Pancreas (tissue), 10 donors: Measurements from ENCODE around the gene DYNLRB2. TPM values are rescaled to one million over a fixed set of nuclear protein-coding genes. Genes with fewer than 3 reads are reported as not detected.

Experiments used
- ATAC-seq, 4 donors: fragments of 200-7000 bp; cut with Tn5 transposase; one replicate each; pipeline versions ENCODE4 v1.8.0 to v1.9.1; 2020; ENCODE audit warnings: mild to moderate bottlenecking in 4 of 4, moderate library complexity in 4 of 4
- DNase-seq, 6 donors: peaks; one replicate each; pipeline ENCODE4 v3.0.0-alpha.2; 2020
- FAIRE-seq: peaks from 2 replicates; lab custom pipeline; 2012; peaks lifted over from hg19 to GRCh38; lab: Jason Lieb, UNC
- H3K27ac ChIP-seq, 4 donors: fragments of 200-600 bp; sonication (generic); 1 replicate in 3 of 4; 2 replicates in 1 of 4; pipeline versions ENCODE4 v1.5.0 to v1.8.0; 2020
- H3K27me3 ChIP-seq, 4 donors: fragments of 200-600 bp; one replicate each; pipeline ENCODE4 v1.8.0; 2021
- H3K36me3 ChIP-seq, 3 donors: fragments of 200-600 bp; sonication (generic) in 1 of 3; one replicate each; pipeline versions ENCODE4 v1.5.0 to v1.8.0; 2020 to 2021
- H3K4me1 ChIP-seq, 3 donors: fragments of 200-600 bp; one replicate each; pipeline ENCODE4 v1.8.0; 2021
- H3K4me3 ChIP-seq, 4 donors: fragments of 200-600 bp; sonication (generic) in 2 of 4; one replicate each; pipeline versions ENCODE4 v1.5.0 to v1.8.0; 2020 to 2021
- H3K9me3 ChIP-seq, 4 donors: fragments of 200-600 bp; one replicate each; pipeline ENCODE4 v1.8.0; 2021
- CTCF ChIP-seq, 4 donors: fragments of 200-600 bp; sonication (generic) in 3 of 4; IDR thresholded peaks; one replicate each; pipeline versions ENCODE4 v1.5.0 to v1.8.0; 2021; ENCODE audit warnings: antibody characterized with exemption in 4 of 4
- WGBS, 2 donors: extraction: QIAGEN DNeasy Blood & Tissue Kit; methylation state at CpG; one replicate each; pipeline ENCODE4 v1.1.7; 2013; 5-methylcytosine and 5-hydroxymethylcytosine counted together
- intact Hi-C, 3 donors: fragments of 100-400 bp; cut with DNase I; formaldehyde crosslinking; loops; one replicate each; pipeline versions ENCODE4 v1.11.1 to v1.14.2; 2022
- polyA plus RNA-seq, 2 donors: library from polyadenylated mRNA; stranded (reverse); fragments of 200-250 nt; gene quantifications; one replicate each; pipeline ENCODE4 v1.2.3, GENCODE V29; 2013
- total RNA-seq, 6 donors: library from RNA; stranded (reverse); fragmentation: NEBNext Ultra II Directional in 4 of 6; extraction: Animal tissue kit (Norgen Biotek cat#: 25700) in 4 of 6; gene quantifications; one replicate each; pipeline versions ENCODE4 v1.2.1 to v1.2.4, GENCODE V29; 2021 to 2023
- donor health status: healthy with polysubstance abuse.
- donor health status: DM: no; HTN: no; CAD: no; lungs with moderate emphysema.
- donor health status: DM: no; HTN: no; CAD: no.
- donor health status: control.
- donor health status: control.
- donor health status: Bipolar disorder and iron deficiency.
- donor health status: DM: yes; HTN: yes; CAD: no.
- donor health status: DM: no; HTN: no; CAD: no.
- donor health status: DM: no; HTN: no; CAD: no.
- donor health status: DM: yes; HTN: yes; CAD: no.

Gene DYNLRB2
- total and polyA plus RNA-seq, 8 donors = 0.35 to 5.5 (median 1.0) TPM; not detected in 2

GRCh38 chr16:80586476-80586875, 45.7 kb downstream of the DYNLRB2 start:
- no peak overlapping the region for H3K4me3 ChIP-seq
- no peaks in the 10 kb centered on the region for H3K27me3 ChIP-seq
- no peak overlapping the region for H3K27ac ChIP-seq
- TF ChIP-seq CTCF (IDR thresholded peaks at IDR 0.05) = no peak
- intact Hi-C loops = no loop called here
- no peaks in the 10 kb centered on the region for H3K4me1 ChIP-seq
- FAIRE-seq = no peak
- no peaks in the 10 kb centered on the region for H3K9me3 ChIP-seq
- no peak for DNase-seq
- no peak for ATAC-seq
- no peaks in the 10 kb centered on the region for H3K36me3 ChIP-seq

- no peak overlapping the region for H3K4me3 ChIP-seq
- H3K9me3 ChIP-seq = no peaks in the 10 kb centered on the region
- intact Hi-C loops = no loop called here
- 72 to 78% methylated on average over 4 of the region's 4 CpGs for WGBS, 2 donors
- H3K27me3 ChIP-seq = no peaks in the 10 kb centered on the region
- FAIRE-seq (no peak), ATAC-seq (no peak), DNase-seq (no peak)
- no peak for TF ChIP-seq CTCF (IDR thresholded peaks at IDR 0.05)
- no peaks in the 10 kb centered on the region for H3K36me3 ChIP-seq
- H3K27ac ChIP-seq = no peak overlapping the region
- H3K4me1 ChIP-seq = no peaks in the 10 kb centered on the region
Measured at GRCh38 chr16:80587071-80587470, 46.3 kb downstream of the DYNLRB2 start.

- FAIRE-seq = no peak
- no peak for ATAC-seq
- no peak for DNase-seq
Measured at GRCh38 chr16:80591071-80591915, 50.5 kb downstream of the DYNLRB2 start.

GRCh38 chr16:80592273-80592672, 51.5 kb downstream of the DYNLRB2 start:
- no peaks in the 10 kb centered on the region for H3K4me1 ChIP-seq
- FAIRE-seq = no peak
- intact Hi-C loops = no loop called here
- WGBS, 2 donors = 72 to 78% methylated on average over 2 of the region's 2 CpGs
- no peaks in the 10 kb centered on the region for H3K9me3 ChIP-seq
- DNase-seq = no peak
- TF ChIP-seq CTCF (IDR thresholded peaks at IDR 0.05) = no peak
- H3K4me3 ChIP-seq = no peak overlapping the region
- no peaks in the 10 kb centered on the region for H3K36me3 ChIP-seq
- no peak overlapping the region for H3K27ac ChIP-seq
- no peak for ATAC-seq
- H3K27me3 ChIP-seq = no peaks in the 10 kb centered on the region

More at GRCh38 chr16:80591071-80591915, 50.5 kb downstream of the DYNLRB2 start:
- Histone ChIP-seq H3K27me3 (no peaks in the 10 kb centered on the region), H3K9me3 (no peaks in the 10 kb centered on the region), H3K36me3 (no peaks in the 10 kb centered on the region), H3K4me3 (no peak overlapping the region), H3K27ac (no peak overlapping the region), H3K4me1 (no peaks in the 10 kb centered on the region)
- WGBS, 2 donors = 81 to 91% methylated on average over 7 of the region's 7 CpGs
- intact Hi-C loops = no loop called here
- no peak for TF ChIP-seq CTCF (IDR thresholded peaks at IDR 0.05)

GRCh38 chr16:80594756-80595155, 54.0 kb downstream of the DYNLRB2 start:
- Histone ChIP-seq H3K27ac (no peak overlapping the region), H3K9me3 (no peaks in the 10 kb centered on the region), H3K4me3 (no peak overlapping the region), H3K4me1 (no peaks in the 10 kb centered on the region), H3K36me3 (no peaks in the 10 kb centered on the region), H3K27me3 (no peaks in the 10 kb centered on the region)
- TF ChIP-seq CTCF (IDR thresholded peaks at IDR 0.05) = no peak
- intact Hi-C loops = no loop called here
- DNase-seq (no peak), FAIRE-seq (no peak), ATAC-seq (no peak)
